IPS-18a (cell line): ENCODE data around the gene RPEL1.

Experiments used
- H3K27ac ChIP-seq: one replicate; pipeline ENCODE4 v1.5.1; 2013; ENCODE audit warnings: low read length
- H3K27me3 ChIP-seq: one replicate; pipeline ENCODE4 v1.6.1; 2013; ENCODE audit warnings: mild to moderate bottlenecking, low read length; ENCODE audit not compliant: control insufficient read depth, insufficient read depth
- H3K36me3 ChIP-seq: one replicate; pipeline ENCODE4 v1.6.1; 2013; ENCODE audit warnings: low read depth, low read length; ENCODE audit not compliant: control insufficient read depth
- H3K4me1 ChIP-seq: one replicate; pipeline ENCODE4 v1.6.1; 2013; ENCODE audit warnings: low read depth, low read length; ENCODE audit not compliant: control insufficient read depth
- H3K4me3 ChIP-seq: one replicate; pipeline ENCODE4 v1.5.1; 2013; ENCODE audit warnings: low read length
- H3K9ac ChIP-seq: one replicate; pipeline ENCODE4 v1.6.1; 2013; ENCODE audit warnings: mild to moderate bottlenecking, low read length, moderate library complexity
- H3K9me3 ChIP-seq: one replicate; pipeline ENCODE4 v1.6.1; 2013; ENCODE audit warnings: low read depth, low read length; ENCODE audit not compliant: control insufficient read depth

Gene RPEL1

DNA sequence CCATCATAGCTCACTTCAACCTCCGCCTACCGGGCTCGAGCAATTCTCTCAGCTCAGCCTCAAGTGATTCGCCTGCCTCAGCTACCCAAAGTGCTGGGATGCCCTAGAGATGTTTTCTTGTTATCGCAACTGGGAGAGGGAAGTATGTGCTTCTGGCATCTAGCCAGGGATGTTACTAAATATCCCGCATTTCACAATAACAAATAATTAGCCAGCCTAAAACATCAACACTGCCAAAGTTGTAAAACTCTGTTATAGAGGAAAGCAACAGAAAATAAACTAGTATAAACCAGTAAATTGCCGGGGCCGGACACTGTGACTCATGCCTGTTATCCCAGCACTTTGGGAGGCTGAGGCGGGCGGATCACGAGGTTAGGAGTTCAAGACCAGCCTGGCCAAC lies 38.5 kb downstream of the RPEL1 start:
- Histone ChIP-seq H3K4me1 (peaks cover 12% of the 10 kb centered on the region), H3K9ac (no peak overlapping the region), H3K36me3 (no peaks in the 10 kb centered on the region), H3K4me3 (no peak overlapping the region), H3K9me3 (no peaks in the 10 kb centered on the region), H3K27me3 (peaks cover 25% of the 10 kb centered on the region), H3K27ac (no peak overlapping the region)

DNA sequence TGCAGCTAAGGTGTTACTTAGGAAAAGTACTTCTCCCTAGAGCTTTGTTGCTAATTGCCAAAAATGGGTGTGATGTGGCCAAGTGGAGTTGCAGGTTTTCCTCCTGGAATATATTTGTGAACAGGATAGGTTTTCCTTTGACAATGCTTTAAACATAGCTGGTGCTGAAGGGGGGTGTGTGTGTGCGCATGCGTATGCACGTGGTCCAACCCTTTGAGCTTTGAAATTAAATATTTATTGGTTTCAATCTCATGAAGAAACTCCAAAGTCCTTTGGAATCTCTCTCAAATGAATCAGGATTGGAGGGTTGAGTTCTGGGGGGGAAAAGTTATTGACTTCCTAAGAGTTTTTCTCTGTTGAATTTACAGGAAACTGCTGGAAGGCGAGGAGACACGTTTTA lies 42.3 kb downstream of the RPEL1 start:
- H3K36me3 ChIP-seq, result no peaks in the 10 kb centered on the region
- no peak overlapping the region for H3K9ac ChIP-seq
- H3K4me1 ChIP-seq, result no peaks in the 10 kb centered on the region
- no peak overlapping the region for H3K27ac ChIP-seq
- H3K27me3 ChIP-seq, result no peaks in the 10 kb centered on the region
- H3K4me3 ChIP-seq, result no peak overlapping the region
- no peaks in the 10 kb centered on the region for H3K9me3 ChIP-seq

DNA sequence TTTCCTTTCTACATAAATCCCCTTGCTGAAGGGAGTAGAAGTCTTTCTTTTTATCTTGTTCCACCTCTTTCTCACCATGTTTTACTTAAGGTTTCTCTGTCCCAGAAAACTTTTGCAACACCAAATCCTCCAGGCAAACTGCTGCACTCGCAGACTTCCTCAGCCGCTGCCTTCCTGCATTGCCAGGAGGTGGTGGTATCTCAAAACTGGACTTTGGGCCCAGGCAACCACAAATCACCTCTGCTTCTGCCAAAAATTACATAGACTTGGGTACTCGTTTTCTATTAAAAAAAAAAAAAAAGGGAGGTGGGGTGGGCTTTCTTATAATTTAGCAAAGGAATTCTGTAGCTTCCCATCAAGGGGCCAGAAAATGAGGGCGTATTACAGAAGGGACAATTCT lies 45.9 kb downstream of the RPEL1 start:
- Histone ChIP-seq H3K27ac (no peak overlapping the region), H3K4me1 (no peaks in the 10 kb centered on the region), H3K9me3 (no peaks in the 10 kb centered on the region), H3K4me3 (no peak overlapping the region), H3K36me3 (no peaks in the 10 kb centered on the region), H3K9ac (no peak overlapping the region), H3K27me3 (no peaks in the 10 kb centered on the region)

DNA sequence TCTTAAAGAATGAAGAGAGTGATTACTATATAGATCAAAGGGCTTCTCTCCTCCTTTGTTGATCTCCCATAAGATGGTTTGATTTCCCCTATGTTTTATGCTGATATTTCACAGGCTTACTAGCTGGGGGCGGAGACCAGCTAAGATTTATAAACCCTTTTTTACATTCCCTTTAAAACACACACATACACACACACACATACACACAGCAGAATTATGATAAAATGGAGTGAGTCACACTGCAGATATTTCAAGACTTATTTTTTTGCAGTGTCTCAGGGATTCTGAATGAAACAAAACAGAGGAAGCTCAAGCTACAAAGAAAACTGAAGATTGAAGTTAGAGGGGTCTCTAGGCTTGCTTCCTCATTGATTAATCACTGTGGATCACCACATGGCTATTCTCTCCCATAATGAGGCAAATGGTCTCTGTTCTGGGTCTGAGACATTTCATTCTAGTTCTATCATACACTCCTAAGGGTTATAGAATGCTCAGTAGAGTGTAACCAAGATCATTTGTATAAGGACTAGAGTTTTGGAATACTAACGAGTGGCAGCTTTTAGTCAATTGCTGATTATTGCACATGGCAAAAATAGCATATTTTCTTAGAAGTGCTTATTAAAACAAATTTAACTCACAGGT lies 49.8 kb downstream of the RPEL1 start:
- Histone ChIP-seq H3K27me3 (no peaks in the 10 kb centered on the region), H3K36me3 (no peaks in the 10 kb centered on the region), H3K9ac (no peak overlapping the region), H3K27ac (no peak overlapping the region), H3K4me3 (no peak overlapping the region), H3K4me1 (no peaks in the 10 kb centered on the region), H3K9me3 (no peaks in the 10 kb centered on the region)
